ENCODE results near the gene IDH3A. TPM values are rescaled to one million over a fixed set of nuclear protein-coding genes. Genes with fewer than 3 reads are reported as not detected.
"Not testable (repeated sequence)": the region's sequence is repeated elsewhere in the genome, so short reads cannot be mapped to it uniquely, and the experiment has no call there.

IDH3A gene
- total RNA-seq, 2 experiments from 2014 or later: 47.0 to 140 TPM

DNA sequence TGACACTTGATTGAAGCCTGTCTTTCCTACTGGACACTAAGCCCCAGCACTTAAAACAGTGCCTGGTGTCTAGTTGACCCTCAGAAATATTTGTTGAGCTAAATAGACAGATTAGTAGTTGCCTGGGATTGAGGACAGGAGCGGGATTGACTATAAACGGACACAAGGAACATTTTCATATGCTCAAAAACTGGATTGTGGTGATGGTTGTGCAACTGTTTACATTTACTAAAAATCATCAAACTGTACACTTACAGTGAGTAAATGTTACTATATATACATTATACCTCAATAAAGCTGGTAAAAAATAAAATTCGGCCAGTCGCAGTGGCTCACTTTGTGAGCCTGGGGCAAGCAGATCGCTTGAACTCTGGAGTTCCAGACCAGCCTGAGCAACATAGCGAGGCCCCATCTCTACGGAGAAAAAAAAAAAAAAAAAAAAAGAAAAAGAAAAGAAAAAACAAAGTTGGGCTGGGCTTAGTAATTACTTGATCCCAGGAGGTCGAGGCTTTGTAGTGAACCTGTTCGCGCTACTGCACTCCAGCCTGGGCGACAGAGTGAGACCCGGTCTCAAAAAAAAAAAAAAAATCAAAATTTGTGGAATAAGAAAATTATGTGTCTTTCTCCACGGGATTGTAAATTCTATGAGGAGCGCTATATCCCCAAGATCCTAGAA is 632 bp upstream of the IDH3A start:
- CTCF ChIA-PET (ENCODE audit: unreplicated experiment): interaction anchor here (0.8 kb wide), 1 partner anchor 40 kb away, joined by 3 read pairs; no protein-coding TSS in a partner anchor
- BruUV-seq (replicated peaks): TSS peak; percentile 96
- H3K36me3 ChIP-seq (ENCODE audit: insufficient read depth, low read length): peaks cover 20% of the 10 kb centered on the region
- peak overlapping the region; percentile 25 for H3K27ac ChIP-seq (ENCODE audit: low read depth, low read length, poor library complexity, severe bottlenecking)
- intact Hi-C loops (cut with micrococcal nuclease; ENCODE audit: unreplicated experiment): loop anchor here (1.0 to 2.0 kb wide), 2 partner anchors 17 to 22 kb away; partner anchors contain the start of gene CIB2
- peaks cover 30% of the 10 kb centered on the region for H3K4me1 ChIP-seq (ENCODE audit: insufficient read depth, low read length, poor library complexity, severe bottlenecking)
- TF ChIP-seq, protein P1, sequence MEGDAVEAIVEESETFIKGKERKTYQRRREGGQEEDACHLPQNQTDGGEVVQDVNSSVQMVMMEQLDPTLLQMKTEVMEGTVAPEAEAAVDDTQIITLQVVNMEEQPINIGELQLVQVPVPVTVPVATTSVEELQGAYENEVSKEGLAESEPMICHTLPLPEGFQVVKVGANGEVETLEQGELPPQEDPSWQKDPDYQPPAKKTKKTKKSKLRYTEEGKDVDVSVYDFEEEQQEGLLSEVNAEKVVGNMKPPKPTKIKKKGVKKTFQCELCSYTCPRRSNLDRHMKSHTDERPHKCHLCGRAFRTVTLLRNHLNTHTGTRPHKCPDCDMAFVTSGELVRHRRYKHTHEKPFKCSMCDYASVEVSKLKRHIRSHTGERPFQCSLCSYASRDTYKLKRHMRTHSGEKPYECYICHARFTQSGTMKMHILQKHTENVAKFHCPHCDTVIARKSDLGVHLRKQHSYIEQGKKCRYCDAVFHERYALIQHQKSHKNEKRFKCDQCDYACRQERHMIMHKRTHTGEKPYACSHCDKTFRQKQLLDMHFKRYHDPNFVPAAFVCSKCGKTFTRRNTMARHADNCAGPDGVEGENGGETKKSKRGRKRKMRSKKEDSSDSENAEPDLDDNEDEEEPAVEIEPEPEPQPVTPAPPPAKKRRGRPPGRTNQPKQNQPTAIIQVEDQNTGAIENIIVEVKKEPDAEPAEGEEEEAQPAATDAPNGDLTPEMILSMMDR (conservative IDR thresholded peaks at IDR 0.05; ENCODE audit: low read length): no peak
- no peak for TF ChIP-seq EZH2phosphoT487 (IDR thresholded peaks at IDR 0.05; ENCODE audit: borderline replicate concordance, low read depth, low read length)
- DNase-seq (ENCODE audit: low spot score): no peak
- H2AFZ ChIP-seq (ENCODE audit: low read length): peak overlapping the region; percentile 45; the same call in 1 of the 2 replicates
- POLR2A ChIA-PET: interaction anchor here (0.7 to 1.6 kb wide), 7 partner anchors 9 to 676 kb away, joined by 3 to 9 read pairs (median 4); no protein-coding TSS in a partner anchor
- peaks cover 46% of the 10 kb centered on the region for H3K79me2 ChIP-seq (ENCODE audit: insufficient read depth, low read depth, low read length)
- peaks cover 8% of the 10 kb centered on the region; the same call in 1 of the 2 replicates for H4K20me1 ChIP-seq (ENCODE audit: insufficient read depth, low read length)
- peak overlapping the region; percentile 88 for H3K4me3 ChIP-seq (ENCODE audit: low read depth, low read length, poor library complexity, severe bottlenecking)
- H3K9me3 ChIP-seq (ENCODE audit: low read length): no peaks in the 10 kb centered on the region
- H3K4me2 ChIP-seq (ENCODE audit: low read length): peak overlapping the region; percentile 82
- no peaks in the 10 kb centered on the region for H3K9me2 ChIP-seq (ENCODE audit: insufficient read depth, low read length)

DNA sequence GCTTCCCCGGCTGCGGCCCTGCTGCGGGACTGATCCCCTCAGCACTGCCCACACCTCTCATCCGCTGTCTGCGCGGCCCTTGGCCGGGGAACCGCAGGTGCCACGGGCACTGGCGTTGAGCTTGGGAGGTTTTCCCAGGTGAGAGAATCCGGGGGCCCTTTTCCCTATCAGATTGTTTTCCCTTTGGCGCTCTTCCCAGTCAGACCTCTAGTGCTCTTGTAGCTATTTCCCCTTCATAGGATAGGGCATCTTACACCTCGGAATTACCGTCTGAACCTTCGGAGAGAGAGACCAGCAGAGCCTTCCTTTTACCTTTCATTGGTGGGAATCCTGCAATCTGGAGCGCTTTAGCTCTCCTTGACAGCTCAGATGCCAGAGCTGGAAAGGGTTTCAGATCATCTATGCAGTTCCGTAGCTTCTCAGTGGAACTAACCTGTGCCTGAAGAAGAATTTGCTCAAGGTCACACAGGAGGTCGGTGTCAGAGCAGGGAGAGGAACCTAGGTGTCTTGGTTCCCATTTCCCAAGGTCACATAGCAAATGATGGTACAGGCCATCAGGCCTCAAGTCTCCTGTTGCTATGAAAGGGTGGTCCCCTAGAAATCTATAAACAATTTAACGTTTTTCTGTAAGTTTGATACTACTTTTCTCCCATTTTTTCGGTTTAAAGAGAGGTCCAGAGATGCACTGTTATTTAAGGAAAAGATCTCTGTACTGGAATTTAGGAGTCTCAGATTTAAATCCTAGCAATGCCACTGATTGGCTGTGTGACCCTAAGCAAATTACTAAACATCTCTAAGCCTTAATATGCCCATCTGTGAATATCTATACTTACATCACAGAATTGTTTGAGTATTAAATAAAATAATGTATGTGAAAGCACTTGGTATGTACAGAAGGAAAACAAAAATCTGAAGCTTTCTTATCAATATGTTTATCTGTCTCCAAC is 916 bp downstream of the IDH3A start:
- Histone ChIP-seq H3K79me2 (ENCODE audit: insufficient read depth, low read depth, low read length) (peaks cover 61% of the 10 kb centered on the region), H3K27ac (ENCODE audit: low read depth, low read length, poor library complexity, severe bottlenecking) (peak overlapping the region; percentile 34), H3K4me2 (ENCODE audit: low read length) (peak overlapping the region; percentile 89), H3K9me2 (ENCODE audit: insufficient read depth, low read length) (no peaks in the 10 kb centered on the region), H3K4me1 (ENCODE audit: insufficient read depth, low read length, poor library complexity, severe bottlenecking) (peaks cover 40% of the 10 kb centered on the region), H2AFZ (ENCODE audit: low read length) (no peak overlapping the region), H3K36me3 (ENCODE audit: insufficient read depth, low read length) (peaks cover 28% of the 10 kb centered on the region), H3K9me3 (ENCODE audit: low read length) (no peaks in the 10 kb centered on the region), H4K20me1 (ENCODE audit: insufficient read depth, low read length) (peaks cover 8% of the 10 kb centered on the region; the same call in 1 of the 2 replicates), H3K4me3 (ENCODE audit: low read depth, low read length, poor library complexity, severe bottlenecking) (peak overlapping the region; percentile 88)
- peak; percentile 44 for DNase-seq (ENCODE audit: low spot score)
- intact Hi-C loops (cut with micrococcal nuclease; ENCODE audit: unreplicated experiment): loop anchor here (1.0 to 2.0 kb wide), 2 partner anchors 19 to 21 kb away; partner anchors contain the start of gene CIB2
- BruUV-seq (replicated peaks): no TSS peak
- CTCF ChIA-PET (ENCODE audit: unreplicated experiment): interaction anchor here (0.5 to 0.6 kb wide), 2 partner anchors 17 to 45 kb away, joined by 3 read pairs; no protein-coding TSS in a partner anchor
- TF ChIP-seq, protein P1 (conservative IDR thresholded peaks at IDR 0.05; ENCODE audit: low read length): no peak
- TF ChIP-seq EZH2phosphoT487 (IDR thresholded peaks at IDR 0.05; ENCODE audit: borderline replicate concordance, low read depth, low read length): no peak
- POLR2A ChIA-PET: interaction anchor here (0.6 to 1.2 kb wide), 2 partner anchors 24 to 182 kb away, joined by 3 to 5 read pairs; no protein-coding TSS in a partner anchor

GRCh38 chr15:78151075-78151474 is 1.9 kb downstream of the IDH3A start:
- H3K9me3 ChIP-seq (ENCODE audit: low read length); POLR2A ChIA-PET; H2AFZ ChIP-seq (ENCODE audit: low read length); DNase-seq (ENCODE audit: low spot score); intact Hi-C loops (cut with micrococcal nuclease; ENCODE audit: unreplicated experiment); CTCF ChIA-PET (ENCODE audit: unreplicated experiment); H4K20me1 ChIP-seq (ENCODE audit: insufficient read depth, low read length); BruUV-seq (replicated peaks); H3K9me2 ChIP-seq (ENCODE audit: insufficient read depth, low read length): not testable (repeated sequence)
- Histone ChIP-seq H3K27ac (ENCODE audit: low read depth, low read length, poor library complexity, severe bottlenecking) (peak overlapping the region; percentile 34), H3K79me2 (ENCODE audit: insufficient read depth, low read depth, low read length) (peaks cover 68% of the 10 kb centered on the region), H3K36me3 (ENCODE audit: insufficient read depth, low read length) (peaks cover 38% of the 10 kb centered on the region), H3K4me1 (ENCODE audit: insufficient read depth, low read length, poor library complexity, severe bottlenecking) (peaks cover 40% of the 10 kb centered on the region), H3K4me2 (ENCODE audit: low read length) (peak overlapping the region; percentile 89), H3K4me3 (ENCODE audit: low read depth, low read length, poor library complexity, severe bottlenecking) (peak overlapping the region; percentile 88)
